Body of pancreas (tissue), 4 donors: ENCODE measurements around the gene PPL. TPM values are rescaled to one million over a fixed set of nuclear protein-coding genes. Genes with fewer than 3 reads are reported as not detected.
A peak's percentile ranks its signal among the peaks of the same experiment; 100 is the strongest.

Experiments used
- ATAC-seq: fragments of 150-250 bp; one replicate; pipeline ENCODE4 v1.9.1; 2016
- DNase-seq, 4 donors: peaks; one replicate each; pipeline ENCODE4 v3.0.0-alpha.2; 2019
- H3K27ac ChIP-seq, 4 donors: fragments of 200-600 bp; sonication (generic); 1 replicate in 3 of 4; 2 replicates in 1 of 4; pipeline versions ENCODE4 v1.5.1 to v1.6.1; 2016 to 2019; ENCODE audit warnings: mild to moderate bottlenecking in 1 of 4, mixed read lengths in 1 of 4, moderate library complexity in 1 of 4
- H3K27me3 ChIP-seq, 2 donors: fragments of 200-600 bp; sonication (generic); one replicate each; pipeline ENCODE4 v1.6.0; 2016; ENCODE audit warnings: mild to moderate bottlenecking in 1 of 2
- H3K36me3 ChIP-seq, 2 donors: fragments of 200-600 bp; sonication (generic); replicated peaks in 1 of 2; 2 replicates each; pipeline ENCODE4 v1.5.1; 2016; ENCODE audit warnings: low read depth in 2 of 2; ENCODE audit not compliant: insufficient read depth in 1 of 2
- H3K4me1 ChIP-seq: fragments of 200-600 bp; sonication (generic); one replicate; pipeline ENCODE4 v1.6.0; 2016
- H3K4me3 ChIP-seq, 2 donors: fragments of 200-600 bp; sonication (generic); 1 replicate in 1 of 2; 2 replicates in 1 of 2; pipeline ENCODE4 v1.5.1; 2016 to 2019
- H3K9me3 ChIP-seq, 3 donors: fragments of 200-600 bp; sonication (generic); 1 replicate in 2 of 3; 2 replicates in 1 of 3; pipeline ENCODE4 v1.5.1; 2016
- CTCF ChIP-seq, 7 experiments: fragments of 450-650 bp in 4 of 7; fragments of 200-600 bp in 3 of 7; sonication (generic) in 3 of 7; IDR thresholded peaks; one replicate each; pipeline ENCODE4 v1.5.1; 2016 to 2019; ENCODE audit warnings: antibody characterized with exemption in 7 of 7
- POLR2A ChIP-seq, 3 donors: fragments of 450-650 bp; IDR thresholded peaks; one replicate each; pipeline ENCODE4 v1.6.1; 2016; ENCODE audit warnings: antibody characterized with exemption in 3 of 3, mild to moderate bottlenecking in 2 of 3
- WGBS, 2 donors: methylation state at CpG; one replicate each; pipeline ENCODE4 v1.1.5; 2017; 5-methylcytosine and 5-hydroxymethylcytosine counted together
- intact Hi-C: fragments of 100-400 bp; cut with DNase I; formaldehyde crosslinking; loops from one replicate; pipeline ENCODE4 v1.15.1; 2023
- total RNA-seq, 2 donors: library from RNA; depleted of rRNA; stranded (reverse); fragments of >200 nt; gene quantifications; one replicate each; pipeline ENCODE4 v1.1.0, GENCODE V29; 2016

Gene PPL
- total RNA-seq, 2 donors from 2014 or later: 20.2 to 26.0 TPM

- peaks cover 38 to 47% of the 10 kb centered on the region in 2 donors for H3K36me3 ChIP-seq
- no peaks in the 10 kb centered on the region for H3K9me3 ChIP-seq
- intact Hi-C loops: no loop called here
- TF ChIP-seq POLR2A (IDR thresholded peaks at IDR 0.05) (no peak), CTCF (IDR thresholded peaks at IDR 0.05) (no peak)
- peak overlapping the region in 2 of 4 donors; percentile 2 to 52 for H3K27ac ChIP-seq
- no peaks in the 10 kb centered on the region for H3K27me3 ChIP-seq
- ATAC-seq: no peak
- peak in 1 of 4 donors; percentile 33 for DNase-seq
- H3K4me3 ChIP-seq: no peak overlapping the region
- H3K4me1 ChIP-seq: peaks cover 13% of the 10 kb centered on the region
- WGBS, 2 donors: 70 to 71% methylated on average over 14 of the region's 14 CpGs
Measured at GRCh38 chr16:4882000-4882632, 54.8 kb downstream of the PPL start.

- Histone ChIP-seq H3K9me3 (no peaks in the 10 kb centered on the region), H3K36me3 (peaks cover 40 to 49% of the 10 kb centered on the region in 2 donors), H3K4me1 (peaks cover 13% of the 10 kb centered on the region), H3K27me3 (no peaks in the 10 kb centered on the region), H3K4me3 (no peak overlapping the region), H3K27ac (no peak overlapping the region)
- ATAC-seq (no peak), DNase-seq (no peak)
- intact Hi-C loops: no loop called here
- no peak for TF ChIP-seq CTCF (IDR thresholded peaks at IDR 0.05)
- no peak for TF ChIP-seq POLR2A (IDR thresholded peaks at IDR 0.05)
- 89 to 97% methylated on average over 11 to 17 of the region's 17 CpGs for WGBS, 2 donors
Measured at GRCh38 chr16:4880006-4880580, 56.9 kb downstream of the PPL start.

- TF ChIP-seq CTCF (IDR thresholded peaks at IDR 0.05): no peak
- TF ChIP-seq POLR2A (IDR thresholded peaks at IDR 0.05): no peak
- Histone ChIP-seq H3K4me3 (no peak overlapping the region), H3K36me3 (peaks cover 45 to 49% of the 10 kb centered on the region in 2 donors), H3K9me3 (no peaks in the 10 kb centered on the region), H3K27ac (no peak overlapping the region), H3K4me1 (peaks cover 13% of the 10 kb centered on the region), H3K27me3 (no peaks in the 10 kb centered on the region)
- intact Hi-C loops: no loop called here
- ATAC-seq: no peak
- no peak for DNase-seq
- 66 to 70% methylated on average over 4 of the region's 4 CpGs for WGBS, 2 donors
Measured at GRCh38 chr16:4879049-4879448, 57.9 kb downstream of the PPL start.

- ATAC-seq: no peak
- 91 to 92% methylated on average over 14 of the region's 14 CpGs for WGBS, 2 donors
- TF ChIP-seq CTCF (IDR thresholded peaks at IDR 0.05) (no peak), POLR2A (IDR thresholded peaks at IDR 0.05) (no peak)
- Histone ChIP-seq H3K36me3 (peaks cover 35 to 47% of the 10 kb centered on the region in 2 donors), H3K9me3 (no peaks in the 10 kb centered on the region), H3K4me3 (no peak overlapping the region), H3K27me3 (no peaks in the 10 kb centered on the region), H3K4me1 (peaks cover 7% of the 10 kb centered on the region), H3K27ac (no peak overlapping the region)
- DNase-seq: no peak
- intact Hi-C loops: no loop called here
Measured at GRCh38 chr16:4877380-4877685, 59.6 kb downstream of the PPL start.
